Ammon's horn (tissue), 1 donor: Measurements from ENCODE around the gene CD72.
A peak's percentile ranks its signal among the peaks of the same experiment; 100 is the strongest.
"Not testable (repeated sequence)": the region's sequence is repeated elsewhere in the genome, so short reads cannot be mapped to it uniquely, and the experiment has no call there.

Source experiments
- DNase-seq: peaks from one replicate; pipeline ENCODE4 v3.0.0-alpha.2; 2016; ENCODE audit warnings: low spot score

The CD72 gene

GRCh38 chr9:35649431-35650340 lies 31.5 kb upstream of the CD72 start:
- no peak for DNase-seq

- peak; percentile 94 for DNase-seq
Observed at GRCh38 chr9:35646533-35647265, 28.5 kb upstream of the CD72 start.

GRCh38 chr9:35646153-35646532 lies 27.9 kb upstream of the CD72 start:
- DNase-seq = no peak

- DNase-seq = not testable (repeated sequence)
Observed at GRCh38 chr9:35645736-35646135, 27.5 kb upstream of the CD72 start.

DNA sequence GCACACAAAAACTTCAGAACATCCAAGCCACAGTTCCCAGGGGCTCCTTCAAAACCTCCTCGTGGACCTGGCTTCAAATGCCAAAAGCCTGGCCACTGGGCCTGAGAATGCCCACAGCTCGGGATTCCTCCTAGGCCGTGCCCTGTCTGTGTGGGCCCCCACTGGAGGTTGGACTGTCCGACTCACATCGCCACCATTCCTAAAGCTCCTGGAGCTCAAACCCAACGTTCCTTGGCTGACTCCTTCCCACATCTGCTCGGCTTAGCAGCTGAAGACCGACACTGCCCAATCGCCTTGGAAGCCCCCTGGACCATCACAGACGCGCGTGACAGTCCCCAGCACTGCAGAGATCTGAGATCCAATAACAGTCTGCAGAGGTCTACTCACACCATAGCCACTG lies 24.8 kb upstream of the CD72 start:
- no peak for DNase-seq

- DNase-seq = not testable (repeated sequence)
Observed at GRCh38 chr9:35641478-35641877, 23.3 kb upstream of the CD72 start.

- DNase-seq = not testable (repeated sequence)
Observed at GRCh38 chr9:35640431-35640830, 22.2 kb upstream of the CD72 start.

- no peak for DNase-seq
Observed at GRCh38 chr9:35639631-35640030, 21.4 kb upstream of the CD72 start.

- DNase-seq = not testable (repeated sequence)
Observed at GRCh38 chr9:35639225-35639624, 21.0 kb upstream of the CD72 start.

DNA sequence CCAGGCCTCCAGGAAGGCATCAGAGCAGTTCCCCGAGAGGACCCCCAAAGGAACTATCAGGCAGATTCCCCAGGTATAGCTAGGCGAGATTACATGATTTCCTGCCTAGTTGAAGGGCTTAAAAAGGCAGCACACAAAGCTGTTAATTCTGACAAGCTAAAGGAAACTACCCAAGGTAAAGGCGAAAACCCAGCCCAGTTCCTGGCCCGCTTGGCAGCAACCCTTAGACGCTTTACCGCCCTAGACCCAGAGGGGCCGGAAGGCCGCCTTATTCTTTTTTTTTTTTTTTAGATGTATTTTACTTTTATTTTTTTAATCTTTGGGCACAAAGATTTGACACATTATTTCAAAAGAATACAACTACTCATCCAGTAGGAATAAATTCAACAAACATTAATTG lies 20.5 kb upstream of the CD72 start:
- DNase-seq = not testable (repeated sequence)

- DNase-seq = not testable (repeated sequence)
Observed at GRCh38 chr9:35637427-35637955, 19.3 kb upstream of the CD72 start.

DNA sequence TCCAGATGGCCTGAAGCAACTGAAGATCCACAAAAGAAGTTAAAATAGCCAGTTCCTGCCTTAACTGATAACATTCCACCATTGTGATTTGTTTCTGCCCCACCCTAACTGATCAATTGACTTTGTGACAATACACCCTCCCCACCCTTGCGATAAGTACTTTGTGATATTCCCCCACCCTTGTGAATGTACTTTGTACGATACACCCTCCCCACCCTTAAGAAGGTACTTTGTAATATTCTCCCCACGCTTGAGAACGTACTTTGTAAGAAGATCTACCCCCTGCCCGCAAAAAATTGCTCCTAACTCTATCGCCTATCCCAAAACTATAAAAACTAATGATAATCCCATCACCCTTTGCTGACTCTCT lies 18.6 kb upstream of the CD72 start:
- DNase-seq = not testable (repeated sequence)

GRCh38 chr9:35636135-35636876 lies 18.1 kb upstream of the CD72 start:
- no peak for DNase-seq

GRCh38 chr9:35635730-35636129 lies 17.5 kb upstream of the CD72 start:
- DNase-seq = no peak

DNA sequence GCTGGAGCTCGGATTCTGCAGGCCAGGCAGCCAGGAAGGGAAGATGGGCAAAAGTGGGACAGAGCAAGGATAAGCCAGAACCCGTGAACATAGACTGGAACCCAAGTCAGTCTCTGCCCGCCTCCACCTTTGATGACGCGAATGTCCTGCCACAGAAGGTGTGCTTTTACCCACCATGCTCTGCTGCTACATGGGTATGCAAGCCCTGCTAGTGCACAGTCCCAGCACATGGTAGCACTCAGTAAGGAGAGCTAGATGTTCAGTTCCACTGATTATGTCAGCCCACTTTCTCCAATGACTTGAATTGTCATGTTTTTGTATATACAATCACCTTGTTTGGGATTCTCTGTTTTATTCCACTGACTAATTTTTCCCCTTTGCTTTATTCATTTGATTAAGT lies 11.4 kb upstream of the CD72 start:
- DNase-seq = no peak

DNA sequence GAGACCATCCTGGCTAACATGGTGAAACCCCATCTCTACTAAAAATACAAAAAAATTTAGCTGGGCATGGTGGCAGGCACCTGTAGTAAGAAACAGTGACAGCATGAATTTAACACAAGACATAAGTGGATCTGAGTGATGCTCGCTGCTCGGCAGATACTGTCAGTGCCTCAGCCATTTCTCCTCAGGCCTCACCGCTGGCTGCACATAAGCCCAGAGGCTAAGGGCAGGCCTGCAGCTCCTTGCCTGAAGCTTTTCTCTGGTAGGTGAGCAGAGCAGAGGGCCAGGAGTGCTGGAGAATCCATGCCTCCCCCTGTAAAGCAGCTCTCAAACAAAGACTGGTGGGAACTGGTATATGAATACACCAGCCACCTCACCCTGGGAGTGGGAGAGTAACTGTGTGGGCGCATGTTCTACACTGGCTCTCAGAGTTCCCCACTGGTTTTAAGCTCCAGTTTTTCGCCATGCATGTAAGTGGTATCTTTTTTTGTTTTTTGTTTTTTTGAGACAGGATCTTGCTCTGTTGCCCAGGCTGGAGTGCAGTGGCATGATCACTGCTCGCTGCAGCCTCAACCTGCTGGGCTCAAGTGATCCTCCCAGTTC lies 10.3 kb upstream of the CD72 start:
- no peak for DNase-seq

GRCh38 chr9:35627575-35627974 lies 9.4 kb upstream of the CD72 start:
- DNase-seq = no peak

DNA sequence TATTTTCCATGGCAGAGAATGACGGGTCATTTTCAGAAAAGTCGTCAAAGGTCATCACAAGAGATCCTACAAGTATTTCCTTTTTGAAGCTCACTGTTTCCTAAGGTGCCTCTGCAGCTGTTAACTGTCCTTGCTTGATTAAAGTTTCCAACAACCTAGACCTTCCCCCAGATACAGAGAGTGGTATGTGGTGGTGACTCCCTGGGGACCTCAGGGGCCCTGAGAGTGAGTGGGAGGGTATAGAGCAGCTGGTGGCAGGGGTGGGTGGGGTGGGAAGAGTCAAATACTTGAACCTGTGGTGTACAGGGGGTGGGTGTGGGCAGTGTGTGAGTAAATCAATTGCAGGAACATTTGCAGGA lies 1.6 kb upstream of the CD72 start:
- no peak for DNase-seq

DNA sequence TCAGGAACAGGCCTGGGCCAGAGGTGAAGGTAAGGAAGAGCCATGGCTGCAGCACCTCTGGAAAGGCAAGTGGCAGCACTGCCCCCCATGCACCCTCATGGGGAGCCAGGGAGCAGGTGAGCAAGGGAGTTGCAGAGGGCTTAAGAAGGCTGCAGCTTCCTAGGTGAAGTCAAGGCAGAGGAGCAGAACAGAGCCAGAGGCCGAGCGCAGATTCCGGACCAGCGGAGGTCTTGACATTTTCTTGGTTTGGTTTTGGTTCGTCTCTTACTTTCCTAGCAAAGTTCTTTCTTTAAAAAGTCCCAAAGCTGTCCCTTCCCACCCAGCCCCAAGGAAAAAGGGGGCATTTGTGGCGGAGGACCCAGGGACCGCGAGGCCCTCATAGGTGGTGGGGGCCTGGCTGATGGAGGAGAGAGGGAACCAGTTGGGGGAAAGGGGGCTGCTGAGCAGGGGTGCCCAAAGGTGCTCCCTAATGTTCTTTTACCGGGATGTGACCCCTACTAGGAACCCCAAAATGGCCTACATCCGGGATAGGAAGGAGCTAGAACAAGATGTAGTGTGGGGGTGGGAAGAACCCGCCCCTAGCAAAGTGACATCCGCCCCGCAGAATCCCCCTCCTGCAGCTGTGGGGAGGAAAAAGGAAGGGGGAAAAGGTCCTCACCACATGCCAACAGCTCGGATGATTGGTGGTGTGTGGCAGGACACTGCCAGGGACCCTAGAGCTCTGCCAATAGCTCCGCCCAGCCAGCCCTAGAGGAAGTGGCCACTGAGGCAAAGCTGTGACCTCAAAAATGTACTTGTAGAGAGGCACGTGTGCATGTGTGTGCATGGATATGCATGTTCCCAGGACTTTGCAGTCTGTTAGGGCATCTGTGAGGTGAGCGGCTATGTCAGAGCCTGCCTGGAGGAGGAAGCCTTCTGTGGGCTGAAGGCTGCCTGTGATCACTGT lies 914 bp upstream of the CD72 start:
- DNase-seq = no peak

- no peak for DNase-seq
Observed at GRCh38 chr9:35617548-35617947, 665 bp downstream of the CD72 start.
